GM19099 (cell line): ENCODE data around the gene PLEKHA6.

Source experiments
- POLR2A ChIP-seq: IDR thresholded peaks from 3 replicates; pipeline ENCODE4 v1.6.1; 2011; ENCODE audit warnings: low read depth; ENCODE audit not compliant: insufficient read length; ENCODE audit errors: extremely low read depth

Gene PLEKHA6

GRCh38 chr1:204251286-204251685, 108.4 kb downstream of the PLEKHA6 start:
- no peak for TF ChIP-seq POLR2A

GRCh38 chr1:204250428-204251030, 109.2 kb downstream of the PLEKHA6 start:
- no peak for TF ChIP-seq POLR2A

- TF ChIP-seq POLR2A = no peak
Measured at GRCh38 chr1:204249736-204250427, 109.8 kb downstream of the PLEKHA6 start.

- TF ChIP-seq POLR2A = no peak
Measured at GRCh38 chr1:204248954-204249353, 110.8 kb downstream of the PLEKHA6 start.

- TF ChIP-seq POLR2A = no peak
Measured at GRCh38 chr1:204246876-204247275, 112.9 kb downstream of the PLEKHA6 start.

- TF ChIP-seq POLR2A = no peak
Measured at GRCh38 chr1:204242920-204243319, 116.8 kb downstream of the PLEKHA6 start.

- no peak for TF ChIP-seq POLR2A
Measured at GRCh38 chr1:204241914-204242313, 117.8 kb downstream of the PLEKHA6 start.

- TF ChIP-seq POLR2A = no peak
Measured at GRCh38 chr1:204241050-204241449, 118.7 kb downstream of the PLEKHA6 start.

- no peak for TF ChIP-seq POLR2A
Measured at GRCh38 chr1:204240233-204240632, 119.5 kb downstream of the PLEKHA6 start.

- TF ChIP-seq POLR2A = no peak
Measured at GRCh38 chr1:204232526-204232925, 127.2 kb downstream of the PLEKHA6 start.

- TF ChIP-seq POLR2A = no peak
Measured at GRCh38 chr1:204230211-204230610, 129.5 kb downstream of the PLEKHA6 start.

- TF ChIP-seq POLR2A = no peak
Measured at GRCh38 chr1:204228896-204229295, 130.8 kb downstream of the PLEKHA6 start.

- no peak for TF ChIP-seq POLR2A
Measured at GRCh38 chr1:204227996-204228785, 131.5 kb downstream of the PLEKHA6 start.

GRCh38 chr1:204227351-204227750, 132.4 kb downstream of the PLEKHA6 start:
- no peak for TF ChIP-seq POLR2A

- TF ChIP-seq POLR2A = no peak
Measured at GRCh38 chr1:204225841-204226735, 133.6 kb downstream of the PLEKHA6 start.
